IPS DF 19.7 (cell line): ENCODE results near the gene UNC45A.

Experiments
- DNase-seq: peaks from one replicate; pipeline ENCODE4 v3.0.0-alpha.2; 2013; ENCODE audit warnings: low read depth, low spot score

The UNC45A gene

GRCh38 chr15:90941038-90941437 lies 6.0 kb downstream of the UNC45A start:
- no peak for DNase-seq

- DNase-seq: no peak
Observed at GRCh38 chr15:90942354-90943120, 7.5 kb downstream of the UNC45A start.

GRCh38 chr15:90945091-90945490 lies 10.0 kb downstream of the UNC45A start:
- no peak for DNase-seq

GRCh38 chr15:90946538-90946937 lies 11.5 kb downstream of the UNC45A start:
- DNase-seq: no peak

- no peak for DNase-seq
Observed at GRCh38 chr15:90946941-90947576, 12.0 kb downstream of the UNC45A start.

- DNase-seq: no peak
Observed at GRCh38 chr15:90947577-90948357, 12.7 kb downstream of the UNC45A start.

- no peak for DNase-seq
Observed at GRCh38 chr15:90948506-90948905, 13.4 kb downstream of the UNC45A start.

GRCh38 chr15:90949979-90950675 lies 15.0 kb downstream of the UNC45A start:
- no peak for DNase-seq

- DNase-seq: no peak
Observed at GRCh38 chr15:90950676-90951075, 15.6 kb downstream of the UNC45A start.

- no peak for DNase-seq
Observed at GRCh38 chr15:90952901-90953677, 18.0 kb downstream of the UNC45A start.

GRCh38 chr15:90953947-90954711 lies 19.0 kb downstream of the UNC45A start:
- no peak for DNase-seq

GRCh38 chr15:90954712-90955623 lies 19.9 kb downstream of the UNC45A start, which contains the start of gene RCCD1:
Gene RCCD1, plus strand, starts transcription at chr15:90954884. Its CDS starts 1,851 bp downstream, at chr15:90956735.
- DNase-seq: peak; percentile 81

- DNase-seq: no peak
Observed at GRCh38 chr15:90955624-90956273, 20.7 kb downstream of the UNC45A start.

GRCh38 chr15:90956274-90957030 lies 21.4 kb downstream of the UNC45A start:
- DNase-seq: no peak

- no peak for DNase-seq
Observed at GRCh38 chr15:90957031-90957790, 22.1 kb downstream of the UNC45A start.

- DNase-seq: no peak
Observed at GRCh38 chr15:90957791-90958190, 22.7 kb downstream of the UNC45A start.

GRCh38 chr15:90959028-90959595 lies 24.0 kb downstream of the UNC45A start:
- DNase-seq: no peak
